Thyroid gland (tissue), 4 donors: Measurements from ENCODE around the gene ESD. TPM values are rescaled to one million over a fixed set of nuclear protein-coding genes. Genes with fewer than 3 reads are reported as not detected.

Experiments
- DNase-seq, 2 donors: peaks; one replicate each; pipeline ENCODE4 v3.0.0-alpha.2; 2019
- H3K27ac ChIP-seq, 3 donors: fragments of 200-600 bp; sonication (generic); 1 replicate in 2 of 3; 2 replicates in 1 of 3; pipeline ENCODE4 v1.5.1; 2016 to 2019; ENCODE audit warnings: mild to moderate bottlenecking in 1 of 3, moderate library complexity in 1 of 3
- H3K27me3 ChIP-seq: fragments of 200-600 bp; sonication (generic); one replicate; pipeline ENCODE4 v1.5.1; 2019
- H3K36me3 ChIP-seq, 2 donors: fragments of 200-600 bp; sonication (generic); one replicate each; pipeline ENCODE4 v1.5.1; 2016 to 2019
- H3K4me1 ChIP-seq, 2 donors: fragments of 200-600 bp; sonication (generic); one replicate each; pipeline ENCODE4 v1.5.1; 2017 to 2019
- H3K4me3 ChIP-seq, 3 donors: fragments of 200-600 bp; sonication (generic); replicated peaks in 1 of 3; 1 replicate in 2 of 3; 2 replicates in 1 of 3; pipeline ENCODE4 v1.5.1; 2016; ENCODE audit warnings: mild to moderate bottlenecking in 1 of 3
- H3K9me3 ChIP-seq: fragments of 200-600 bp; sonication (generic); one replicate; pipeline ENCODE4 v1.5.1; 2017
- POLR2A ChIP-seq, 2 donors: fragments of 450-650 bp; IDR thresholded peaks; one replicate each; pipeline ENCODE4 v1.6.1; 2017; ENCODE audit warnings: antibody characterized with exemption in 2 of 2, mild to moderate bottlenecking in 2 of 2, moderate library complexity in 1 of 2
- WGBS, 2 donors: methylation state at CpG; one replicate each; pipeline ENCODE4 v1.1.5; 2017; 5-methylcytosine and 5-hydroxymethylcytosine counted together
- intact Hi-C: fragments of 100-400 bp; cut with DNase I; formaldehyde crosslinking; loops from one replicate; pipeline ENCODE4 v1.15.1; 2023
- total RNA-seq, 4 donors: library from RNA; depleted of rRNA; stranded (reverse); fragments of >200 nt; gene quantifications; one replicate each; pipeline ENCODE4 v1.2.3, GENCODE V29; 2016
- TF ChIP-seq, protein P1 (sequence below), 6 experiments: fragments of 200-600 bp in 3 of 6; fragments of 450-650 bp in 3 of 6; sonication (generic) in 3 of 6; IDR thresholded peaks; one replicate each; pipeline ENCODE4 v1.5.1; 2016 to 2019; ENCODE audit warnings: antibody characterized with exemption in 6 of 6, mild to moderate bottlenecking in 2 of 6, inconsistent platforms in 1 of 6, moderate library complexity in 1 of 6

The ESD gene
- total RNA-seq, 4 donors from 2014 or later, result 142 to 177 (median 158) TPM

DNA sequence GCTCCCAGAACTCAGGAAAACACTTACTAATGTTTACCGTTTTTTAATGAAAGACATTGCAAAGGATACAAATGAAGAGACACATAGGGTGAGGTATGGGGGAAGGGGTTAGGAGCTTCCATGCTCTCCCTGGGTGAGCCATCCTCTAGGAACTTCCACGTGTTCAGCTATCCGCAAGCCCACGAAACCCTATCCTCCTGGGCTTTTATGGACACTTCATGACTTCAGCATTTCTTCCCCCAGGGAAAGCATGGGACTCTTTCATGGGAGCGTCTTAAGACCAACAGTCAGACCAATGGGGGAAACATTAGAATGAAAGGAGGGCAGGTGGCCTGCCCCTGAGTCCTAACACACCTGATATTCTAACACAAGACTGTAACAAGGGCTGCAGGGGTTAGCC is 6.6 kb upstream of the ESD start:
- no peaks in the 10 kb centered on the region for H3K4me1 ChIP-seq
- H3K36me3 ChIP-seq, result no peaks in the 10 kb centered on the region
- no peak overlapping the region for H3K27ac ChIP-seq
- no peak overlapping the region for H3K4me3 ChIP-seq
- WGBS, 2 donors, result 90 to 96% methylated on average over 5 of the region's 5 CpGs
- H3K27me3 ChIP-seq, result no peaks in the 10 kb centered on the region
- TF ChIP-seq, protein P1, sequence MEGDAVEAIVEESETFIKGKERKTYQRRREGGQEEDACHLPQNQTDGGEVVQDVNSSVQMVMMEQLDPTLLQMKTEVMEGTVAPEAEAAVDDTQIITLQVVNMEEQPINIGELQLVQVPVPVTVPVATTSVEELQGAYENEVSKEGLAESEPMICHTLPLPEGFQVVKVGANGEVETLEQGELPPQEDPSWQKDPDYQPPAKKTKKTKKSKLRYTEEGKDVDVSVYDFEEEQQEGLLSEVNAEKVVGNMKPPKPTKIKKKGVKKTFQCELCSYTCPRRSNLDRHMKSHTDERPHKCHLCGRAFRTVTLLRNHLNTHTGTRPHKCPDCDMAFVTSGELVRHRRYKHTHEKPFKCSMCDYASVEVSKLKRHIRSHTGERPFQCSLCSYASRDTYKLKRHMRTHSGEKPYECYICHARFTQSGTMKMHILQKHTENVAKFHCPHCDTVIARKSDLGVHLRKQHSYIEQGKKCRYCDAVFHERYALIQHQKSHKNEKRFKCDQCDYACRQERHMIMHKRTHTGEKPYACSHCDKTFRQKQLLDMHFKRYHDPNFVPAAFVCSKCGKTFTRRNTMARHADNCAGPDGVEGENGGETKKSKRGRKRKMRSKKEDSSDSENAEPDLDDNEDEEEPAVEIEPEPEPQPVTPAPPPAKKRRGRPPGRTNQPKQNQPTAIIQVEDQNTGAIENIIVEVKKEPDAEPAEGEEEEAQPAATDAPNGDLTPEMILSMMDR (IDR thresholded peaks at IDR 0.05), result no peak
- no peak for TF ChIP-seq POLR2A (IDR thresholded peaks at IDR 0.05)
- H3K9me3 ChIP-seq, result no peaks in the 10 kb centered on the region
- DNase-seq, result no peak
- intact Hi-C loops, result no loop called here

DNA sequence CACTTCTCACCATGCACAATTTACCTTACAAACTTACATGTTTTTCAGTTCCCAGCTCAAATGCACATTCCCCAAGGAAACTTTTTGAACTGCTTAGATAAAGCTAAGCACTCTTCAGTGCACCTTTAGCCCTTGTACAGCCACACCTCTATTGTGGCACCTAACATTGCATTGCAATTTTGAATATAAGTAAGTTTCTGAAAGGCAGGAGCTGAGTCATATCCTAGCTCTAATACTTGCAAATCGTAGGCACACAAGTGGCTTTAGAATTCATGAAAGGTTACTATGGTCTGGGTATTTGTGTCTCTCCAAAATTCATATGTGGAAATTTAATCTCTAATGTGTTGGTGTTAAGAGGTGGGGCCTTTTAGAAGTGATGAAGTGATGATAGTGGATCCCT is 4.9 kb upstream of the ESD start:
- Histone ChIP-seq H3K4me1 (peaks cover 4 to 6% of the 10 kb centered on the region in 2 donors), H3K4me3 (no peak overlapping the region), H3K9me3 (no peaks in the 10 kb centered on the region), H3K36me3 (no peaks in the 10 kb centered on the region), H3K27me3 (no peaks in the 10 kb centered on the region), H3K27ac (no peak overlapping the region)
- intact Hi-C loops, result no loop called here
- TF ChIP-seq POLR2A (IDR thresholded peaks at IDR 0.05), result no peak
- TF ChIP-seq, protein P1 (IDR thresholded peaks at IDR 0.05), result no peak
- WGBS, 2 donors, result 77 to 83% methylated on average over 1 of the region's 1 CpG
- DNase-seq, result no peak

DNA sequence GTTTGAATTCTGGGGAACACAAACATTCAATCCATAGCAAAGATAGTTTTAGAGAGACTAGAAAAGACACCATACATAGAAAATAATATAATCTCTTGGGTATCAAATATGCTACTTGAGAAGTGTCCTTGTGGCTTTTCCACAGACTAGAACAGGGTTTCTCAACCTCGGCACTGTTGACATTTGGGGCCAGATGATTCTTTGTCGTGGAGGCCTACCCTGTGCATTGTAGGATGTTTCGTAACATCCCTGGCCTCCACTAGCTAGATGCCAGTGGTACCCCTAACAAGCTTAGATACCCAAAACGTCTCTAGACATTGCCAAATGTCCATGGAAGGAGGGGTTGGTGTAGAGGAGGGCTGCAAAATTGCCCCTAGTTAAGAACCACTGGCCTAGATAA is 2.2 kb upstream of the ESD start:
- Histone ChIP-seq H3K36me3 (no peaks in the 10 kb centered on the region), H3K4me3 (no peak overlapping the region), H3K27me3 (no peaks in the 10 kb centered on the region), H3K4me1 (peaks cover 20 to 25% of the 10 kb centered on the region in 2 donors), H3K9me3 (no peaks in the 10 kb centered on the region), H3K27ac (no peak overlapping the region)
- no peak for TF ChIP-seq POLR2A (IDR thresholded peaks at IDR 0.05)
- TF ChIP-seq, protein P1 (IDR thresholded peaks at IDR 0.05), result no peak
- intact Hi-C loops, result no loop called here
- WGBS, 2 donors, result 91 to 93% methylated on average over 4 of the region's 4 CpGs
- DNase-seq, result no peak

DNA sequence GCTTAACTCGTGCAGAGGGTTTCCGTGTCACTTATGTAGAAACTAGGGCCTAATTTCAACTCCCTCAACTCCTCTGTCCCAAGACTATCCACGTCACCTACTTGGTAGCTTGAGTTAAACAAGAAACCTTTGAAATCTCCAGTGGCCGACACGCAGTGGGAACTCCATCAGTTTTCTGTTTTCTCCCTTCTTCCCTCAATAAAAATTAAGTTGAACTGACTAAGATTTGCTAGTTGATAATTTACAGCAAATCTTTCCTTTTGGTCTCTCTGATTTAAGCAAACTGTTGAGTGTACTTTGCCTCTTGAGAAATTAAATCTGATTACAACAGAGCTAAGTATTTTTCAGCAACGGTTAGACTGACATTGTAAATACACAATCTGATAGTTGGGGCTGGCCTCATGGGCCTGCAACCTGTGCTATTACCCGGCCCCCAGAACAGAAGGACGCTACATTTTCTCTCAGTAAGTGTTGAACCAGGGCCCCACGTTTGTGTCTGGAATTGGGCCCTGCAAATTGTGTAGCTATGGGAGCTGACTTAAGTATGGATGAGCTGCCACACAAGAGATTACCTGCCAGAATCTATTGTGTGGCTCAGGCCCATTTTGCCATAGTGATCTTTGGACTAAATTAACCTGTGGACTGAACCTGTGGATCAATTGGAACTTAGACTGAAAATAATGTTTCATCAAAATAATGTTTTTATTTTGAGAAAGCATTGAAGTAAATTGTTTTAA is 708 bp upstream of the ESD start:
- no peak for DNase-seq
- Histone ChIP-seq H3K4me1 (peaks cover 29 to 31% of the 10 kb centered on the region in 2 donors), H3K27me3 (no peaks in the 10 kb centered on the region), H3K9me3 (no peaks in the 10 kb centered on the region), H3K36me3 (no peaks in the 10 kb centered on the region), H3K27ac (peak overlapping the region; percentile 92 to 97 (median 92)), H3K4me3 (peak overlapping the region; percentile 61 to 93 (median 76))
- 60 to 68% methylated on average over 9 of the region's 9 CpGs for WGBS, 2 donors
- intact Hi-C loops, result no loop called here
- TF ChIP-seq, protein P1 (IDR thresholded peaks at IDR 0.05), result no peak
- TF ChIP-seq POLR2A (IDR thresholded peaks at IDR 0.05), result no peak

DNA sequence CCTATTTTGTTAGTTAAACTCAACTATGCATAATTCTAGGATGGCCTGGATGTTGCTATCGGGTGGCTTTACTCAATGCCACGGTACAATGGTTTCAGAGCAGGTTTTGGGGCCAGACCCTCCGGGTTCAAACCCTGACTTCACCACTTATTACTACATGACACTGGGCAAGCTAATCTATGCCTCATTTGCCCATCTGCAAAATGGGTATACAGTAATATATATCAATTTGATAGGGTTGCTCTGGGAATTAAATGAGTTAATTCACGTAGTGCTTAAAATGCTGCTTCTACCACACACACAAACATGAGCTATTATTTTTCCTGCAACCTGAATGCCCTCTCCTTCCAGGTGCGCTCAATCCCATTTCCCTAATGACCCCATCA is 839 bp downstream of the ESD start:
- H3K27me3 ChIP-seq, result no peaks in the 10 kb centered on the region
- no peak for DNase-seq
- peak overlapping the region in 2 of 3 donors; percentile 92 to 97 for H3K27ac ChIP-seq
- 73 to 80% methylated on average over 5 of the region's 5 CpGs for WGBS, 2 donors
- no peak for TF ChIP-seq POLR2A (IDR thresholded peaks at IDR 0.05)
- TF ChIP-seq, protein P1 (IDR thresholded peaks at IDR 0.05), result no peak
- peaks cover 31 to 32% of the 10 kb centered on the region in 2 donors for H3K4me1 ChIP-seq
- H3K9me3 ChIP-seq, result no peaks in the 10 kb centered on the region
- no peaks in the 10 kb centered on the region for H3K36me3 ChIP-seq
- H3K4me3 ChIP-seq, result peak overlapping the region; percentile 61 to 93 (median 76)
- intact Hi-C loops, result no loop called here
